Ishikawa (cell line): ENCODE results near the gene MLH1.

ENCODE experiments used
- CEBPB ChIP-seq: IDR thresholded peaks from 2 replicates; pipeline ENCODE4 v1.6.1; 2012
- CREB1 ChIP-seq: IDR thresholded peaks from 2 replicates; pipeline ENCODE4 v1.6.1; 2012; ENCODE audit warnings: low read depth
- EGR1 ChIP-seq: IDR thresholded peaks from 2 replicates; pipeline ENCODE4 v1.6.1; 2012
- EP300 ChIP-seq: IDR thresholded peaks from 2 replicates; pipeline ENCODE4 v1.6.1; 2012; ENCODE audit warnings: borderline replicate concordance
- FOXM1 ChIP-seq: IDR thresholded peaks from 2 replicates; pipeline ENCODE4 v1.6.1; 2012; ENCODE audit warnings: low read depth, borderline replicate concordance
- NFIC ChIP-seq: IDR thresholded peaks from 2 replicates; pipeline ENCODE4 v1.6.1; 2012
- RAD21 ChIP-seq: IDR thresholded peaks from 2 replicates; pipeline ENCODE4 v1.6.1; 2012; ENCODE audit warnings: low read depth
- REST ChIP-seq: IDR thresholded peaks from 2 replicates; pipeline ENCODE4 v1.6.1; 2012; ENCODE audit warnings: low read depth, mild to moderate bottlenecking
- TAF1 ChIP-seq: IDR thresholded peaks from 2 replicates; pipeline ENCODE4 v1.6.1; 2012; ENCODE audit warnings: low read depth, mild to moderate bottlenecking
- TCF12 ChIP-seq: IDR thresholded peaks from 2 replicates; pipeline ENCODE4 v1.6.1; 2012; ENCODE audit warnings: low read depth
- TEAD4 ChIP-seq: IDR thresholded peaks from 2 replicates; pipeline ENCODE4 v1.6.1; 2012
- YY1 ChIP-seq: IDR thresholded peaks from 2 replicates; pipeline ENCODE4 v1.6.1; 2012; ENCODE audit warnings: low read depth
- ZBTB7A ChIP-seq: IDR thresholded peaks from 2 replicates; pipeline ENCODE4 v1.6.1; 2012; ENCODE audit warnings: low read depth
- TF ChIP-seq, protein P1 (sequence below): IDR thresholded peaks from 2 replicates; pipeline ENCODE4 v1.6.1; 2012
- TF ChIP-seq, protein P2 (sequence below): IDR thresholded peaks from 2 replicates; pipeline ENCODE4 v1.6.1; 2012

MLH1 gene

GRCh38 chr3:37094636-37095035 is 101.3 kb downstream of the MLH1 start:
- TF ChIP-seq TCF12: no peak
- no peak for TF ChIP-seq YY1
- TF ChIP-seq RAD21: no peak
- no peak for TF ChIP-seq EP300
- TF ChIP-seq, protein P1, sequence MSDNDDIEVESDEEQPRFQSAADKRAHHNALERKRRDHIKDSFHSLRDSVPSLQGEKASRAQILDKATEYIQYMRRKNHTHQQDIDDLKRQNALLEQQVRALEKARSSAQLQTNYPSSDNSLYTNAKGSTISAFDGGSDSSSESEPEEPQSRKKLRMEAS: no peak
- no peak for TF ChIP-seq TAF1
- no peak for TF ChIP-seq CREB1

DNA sequence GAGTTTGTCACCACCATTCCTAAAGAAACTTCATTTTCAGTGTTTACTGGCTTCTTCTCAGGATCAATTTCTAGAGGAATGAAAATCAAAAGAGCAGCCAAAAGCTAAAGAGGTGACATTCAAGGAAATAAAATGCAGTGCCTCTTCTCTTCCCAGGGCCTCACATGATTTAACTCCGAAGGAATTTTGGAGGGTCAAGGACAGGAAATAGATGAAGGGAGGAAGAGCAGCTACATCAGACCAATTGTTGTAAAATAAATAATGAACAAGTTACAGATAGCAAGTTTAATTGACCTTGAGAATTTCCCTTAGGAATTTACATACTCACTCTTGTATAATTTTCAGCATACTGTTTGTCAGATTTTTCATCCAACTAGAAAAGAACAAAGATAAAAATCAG is 103.0 kb downstream of the MLH1 start:
- TF ChIP-seq ZBTB7A (no peak), CEBPB (no peak), CREB1 (no peak), TAF1 (no peak), NFIC (no peak), FOXM1 (no peak), EP300 (no peak), TCF12 (no peak), RAD21 (no peak)
- TF ChIP-seq, protein P2, sequence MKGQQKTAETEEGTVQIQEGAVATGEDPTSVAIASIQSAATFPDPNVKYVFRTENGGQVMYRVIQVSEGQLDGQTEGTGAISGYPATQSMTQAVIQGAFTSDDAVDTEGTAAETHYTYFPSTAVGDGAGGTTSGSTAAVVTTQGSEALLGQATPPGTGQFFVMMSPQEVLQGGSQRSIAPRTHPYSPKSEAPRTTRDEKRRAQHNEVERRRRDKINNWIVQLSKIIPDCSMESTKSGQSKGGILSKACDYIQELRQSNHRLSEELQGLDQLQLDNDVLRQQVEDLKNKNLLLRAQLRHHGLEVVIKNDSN: no peak
- TF ChIP-seq, protein P1: no peak

GRCh38 chr3:37096975-37097374 is 103.7 kb downstream of the MLH1 start:
- TF ChIP-seq CEBPB: no peak
- TF ChIP-seq, protein P2: no peak
- no peak for TF ChIP-seq NFIC
- no peak for TF ChIP-seq EP300
- TF ChIP-seq FOXM1: no peak
- no peak for TF ChIP-seq TAF1
- TF ChIP-seq, protein P1: no peak
- TF ChIP-seq ZBTB7A: no peak
- TF ChIP-seq TCF12: no peak
- TF ChIP-seq TEAD4: no peak
- TF ChIP-seq RAD21: no peak
- no peak for TF ChIP-seq CREB1
- TF ChIP-seq REST: no peak
- TF ChIP-seq EGR1: no peak
- no peak for TF ChIP-seq YY1

DNA sequence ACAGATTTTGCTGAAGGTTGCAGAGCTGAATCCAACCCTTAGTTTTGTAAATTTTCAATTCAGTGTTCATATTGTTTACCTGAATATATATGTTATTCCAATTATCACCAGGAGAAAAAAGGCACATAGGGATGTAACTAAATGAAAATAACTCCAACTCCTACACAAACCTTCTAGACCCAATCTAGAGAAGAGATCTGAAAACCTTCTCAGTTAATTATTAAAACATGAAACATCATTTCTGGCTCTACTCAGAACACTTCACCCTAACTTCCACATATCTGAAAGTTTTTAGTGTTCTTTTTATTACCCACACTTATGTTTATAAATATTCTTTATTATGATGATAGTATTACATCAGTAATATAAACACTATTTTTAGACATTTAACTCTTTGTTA is 104.5 kb downstream of the MLH1 start:
- TF ChIP-seq EP300 (no peak), TAF1 (no peak), NFIC (no peak), TCF12 (no peak), RAD21 (no peak), REST (no peak), FOXM1 (no peak), EGR1 (no peak), ZBTB7A (no peak)
- TF ChIP-seq, protein P2: no peak

- TF ChIP-seq EP300 (no peak), CEBPB (no peak), YY1 (no peak)
Measured at GRCh38 chr3:37098884-37099283, 105.6 kb downstream of the MLH1 start.

GRCh38 chr3:37099469-37099868 is 106.2 kb downstream of the MLH1 start:
- TF ChIP-seq, protein P2: no peak
- TF ChIP-seq EGR1 (no peak), REST (no peak), FOXM1 (no peak), CEBPB (no peak), NFIC (no peak), TAF1 (no peak), ZBTB7A (no peak), YY1 (no peak), TCF12 (no peak), EP300 (no peak), TEAD4 (no peak), RAD21 (no peak), CREB1 (no peak)
- TF ChIP-seq, protein P1: no peak
